Right cardiac atrium (tissue), 5 donors: ENCODE measurements around the gene RPTOR. TPM values are rescaled to one million over a fixed set of nuclear protein-coding genes. Genes with fewer than 3 reads are reported as not detected.
"Not testable (repeated sequence)": the region's sequence is repeated elsewhere in the genome, so short reads cannot be mapped to it uniquely, and the experiment has no call there.

Experiments used
- ATAC-seq, 2 donors: fragments of 200-7000 bp; cut with Tn5 transposase; one replicate each; pipeline versions ENCODE4 v1.8.0 to v1.9.1; 2020; ENCODE audit warnings: moderate library complexity in 2 of 2, mild to moderate bottlenecking in 1 of 2
- DNase-seq, 3 donors: peaks; one replicate each; pipeline ENCODE4 v3.0.0-alpha.2; 2020
- H3K27ac ChIP-seq: one replicate; pipeline ENCODE4 v1.5.1; 2013; ENCODE audit warnings: mild to moderate bottlenecking, low read length, control low read depth, moderate library complexity
- H3K27me3 ChIP-seq: one replicate; pipeline ENCODE4 v1.6.1; 2013; ENCODE audit not compliant: control insufficient read depth, insufficient read depth
- H3K4me1 ChIP-seq: one replicate; pipeline ENCODE4 v1.6.1; 2013; ENCODE audit warnings: low read length; ENCODE audit not compliant: control insufficient read depth, insufficient read depth
- H3K4me3 ChIP-seq: one replicate; pipeline ENCODE4 v1.5.1; 2013; ENCODE audit warnings: low read length, control low read depth
- H3K9me3 ChIP-seq: one replicate; pipeline ENCODE4 v1.6.1; 2013; ENCODE audit warnings: low read length; ENCODE audit not compliant: control insufficient read depth
- WGBS: extraction: QIAGEN DNeasy Blood & Tissue Kit; methylation state at CpG from one replicate; pipeline ENCODE4 v1.1.7; 2013; 5-methylcytosine and 5-hydroxymethylcytosine counted together
- intact Hi-C, 4 donors: fragments of 100-400 bp; cut with DNase I; formaldehyde crosslinking; loops; one replicate each; pipeline versions ENCODE4 v1.11.0 to v1.14.0; 2022 to 2023
- polyA plus RNA-seq: library from polyadenylated mRNA; stranded (reverse); fragments of 200-250 nt; gene quantifications from one replicate; pipeline ENCODE4 v1.2.3, GENCODE V29; 2013
- total RNA-seq, 4 donors: library from RNA; stranded (reverse); fragmentation: NEBNext Ultra II Directional; extraction: Animal tissue kit (Norgen Biotek cat#: 25700); gene quantifications; one replicate each; pipeline ENCODE4 v1.2.1, GENCODE V29; 2021
- donor health status: healthy with polysubstance abuse.
- donor health status: DM: no; HTN: yes; CAD: no.
- donor health status: DM: no; HTN: no; CAD: no.
- donor health status: DM: no; HTN: yes; CAD: no; lungs with severe emphysema.
- donor health status: DM: yes; HTN: yes; CAD: no.

Gene RPTOR
- total and polyA plus RNA-seq, 5 donors: 15.2 to 27.0 (median 25.3) TPM

DNA sequence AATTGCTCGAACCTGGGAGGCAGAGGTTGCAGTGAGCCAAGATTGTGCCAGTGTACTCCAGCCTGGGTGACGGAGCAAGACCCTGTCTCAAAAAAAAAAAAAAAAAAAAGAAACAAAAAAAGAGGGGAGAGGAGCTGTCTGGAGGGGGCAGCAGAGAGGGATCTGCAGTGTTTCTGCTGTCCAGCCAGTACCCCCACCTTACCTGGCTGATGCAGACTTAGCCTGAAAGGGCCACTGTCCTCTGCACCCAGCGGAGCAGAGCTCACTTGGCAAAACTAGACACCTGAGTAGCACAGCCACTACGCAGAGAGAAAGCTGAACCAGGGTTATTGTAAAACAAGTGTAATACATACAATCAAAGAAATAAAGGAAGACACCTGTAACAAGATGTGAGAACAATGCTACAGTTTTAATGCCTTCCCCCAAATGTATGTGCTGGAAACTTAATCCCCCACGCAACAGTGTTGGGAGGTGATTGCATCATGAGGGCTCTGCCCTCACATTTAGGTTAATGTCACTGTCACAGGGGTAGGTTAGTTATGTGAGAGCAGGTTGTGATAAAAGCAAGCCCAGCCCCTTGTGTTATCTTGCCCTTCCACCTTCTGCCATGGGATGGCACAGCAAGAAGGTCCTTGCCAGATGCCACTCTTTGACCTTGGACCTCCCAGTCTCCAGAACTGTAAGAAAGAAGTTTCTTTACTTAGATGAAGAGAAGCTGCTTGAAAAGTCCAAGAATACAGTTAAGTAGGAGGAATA is 211.2 kb downstream of the RPTOR start:
- intact Hi-C loops: no loop called here
- DNase-seq: no peak
- no peak for ATAC-seq
- no peak overlapping the region for H3K27ac ChIP-seq
- H3K4me1 ChIP-seq: no peaks in the 10 kb centered on the region
- no peaks in the 10 kb centered on the region for H3K27me3 ChIP-seq
- H3K9me3 ChIP-seq: no peaks in the 10 kb centered on the region
- no peak overlapping the region for H3K4me3 ChIP-seq
- WGBS: 98% methylated on average over 5 of the region's 5 CpGs

DNA sequence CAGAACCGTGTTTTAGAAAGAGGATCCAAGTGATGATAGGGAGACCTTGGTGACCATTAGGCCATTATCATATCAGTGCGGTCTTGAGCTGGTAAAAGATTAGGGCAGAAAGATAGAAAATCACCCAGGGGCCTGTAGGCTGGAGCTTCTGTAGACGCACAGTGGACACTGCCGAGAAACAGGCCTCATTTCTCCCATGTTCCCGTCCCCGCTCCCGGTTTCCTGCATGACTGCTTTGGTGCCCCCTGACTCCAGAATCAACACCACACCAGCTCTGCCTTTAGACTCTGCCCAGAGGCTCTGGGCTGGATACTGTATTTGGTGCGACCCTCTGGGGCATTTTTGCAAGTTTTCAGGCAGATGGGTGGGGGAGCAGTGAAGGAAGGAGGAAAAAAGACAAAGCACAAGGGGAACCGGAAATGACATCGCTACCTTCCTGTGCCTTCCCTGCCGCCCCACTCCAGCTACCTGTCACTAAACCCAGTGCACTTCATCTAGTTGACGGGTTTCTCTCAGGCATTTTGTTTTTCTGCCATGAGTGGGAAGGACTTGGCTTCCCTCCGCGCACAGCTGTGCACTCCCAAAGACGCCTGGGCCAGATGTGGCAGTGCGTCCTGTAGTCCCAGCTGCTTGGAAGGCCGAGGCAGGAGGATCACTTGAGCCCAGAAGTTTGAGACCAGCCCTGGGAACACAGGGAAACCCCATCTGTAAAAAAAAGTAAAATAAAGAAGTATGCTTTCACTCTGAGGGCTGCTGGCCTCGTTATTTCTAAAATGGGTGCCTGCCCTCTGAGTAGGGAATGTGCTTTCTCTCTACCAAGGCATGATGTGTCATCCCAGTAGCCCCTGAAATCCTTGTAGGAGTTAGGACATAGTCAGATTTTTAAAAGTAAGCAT is 214.1 kb downstream of the RPTOR start:
- ATAC-seq: peak; percentile 34 to 53
- intact Hi-C loops: no loop called here
- DNase-seq: peak in 1 of 3 donors; percentile 81
- Histone ChIP-seq H3K9me3 (no peaks in the 10 kb centered on the region), H3K4me1 (no peaks in the 10 kb centered on the region), H3K4me3 (no peak overlapping the region), H3K27ac (no peak overlapping the region), H3K27me3 (no peaks in the 10 kb centered on the region)
- WGBS: 75% methylated on average over 18 of the region's 18 CpGs

DNA sequence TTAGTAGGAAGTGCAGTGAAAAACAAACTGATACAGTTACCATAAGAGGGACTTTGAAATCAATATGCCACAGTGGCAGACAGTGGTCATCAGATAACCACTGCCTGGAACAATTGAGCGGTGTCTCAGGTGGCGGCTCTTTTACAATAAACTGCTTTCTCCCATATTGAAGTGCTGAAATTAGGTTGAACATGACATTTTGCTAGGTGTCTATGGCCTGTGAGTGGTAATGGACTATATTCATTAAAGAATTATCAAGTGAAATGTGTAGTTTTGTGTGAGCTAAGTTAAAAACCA is 214.7 kb downstream of the RPTOR start:
- 97% methylated on average over 2 of the region's 2 CpGs for WGBS
- ATAC-seq (no peak), DNase-seq (no peak)
- Histone ChIP-seq H3K9me3 (no peaks in the 10 kb centered on the region), H3K4me3 (no peak overlapping the region), H3K4me1 (no peaks in the 10 kb centered on the region), H3K27ac (no peak overlapping the region), H3K27me3 (no peaks in the 10 kb centered on the region)
- intact Hi-C loops: no loop called here

DNA sequence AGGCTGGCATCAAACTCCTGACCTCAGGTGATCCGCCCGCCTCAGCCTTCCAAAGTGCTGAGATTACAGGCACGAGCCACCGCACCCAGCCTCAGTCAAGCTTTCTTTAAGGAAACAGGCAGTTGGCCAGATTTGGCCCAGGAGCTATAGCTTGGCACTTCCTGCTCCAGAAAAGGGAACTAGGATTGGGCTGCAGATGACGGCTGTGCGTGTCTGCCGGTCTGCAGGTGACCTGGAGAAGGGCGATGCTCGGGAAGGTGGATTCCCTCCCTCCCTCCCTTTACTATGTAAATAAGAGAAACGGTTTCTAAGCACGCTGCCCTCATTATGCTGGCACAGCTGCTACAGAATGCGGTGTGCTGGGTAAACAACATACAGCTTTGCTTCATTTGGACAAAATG is 215.9 kb downstream of the RPTOR start:
- Histone ChIP-seq H3K9me3 (no peaks in the 10 kb centered on the region), H3K27me3 (no peaks in the 10 kb centered on the region), H3K27ac (no peak overlapping the region), H3K4me1 (no peaks in the 10 kb centered on the region), H3K4me3 (no peak overlapping the region)
- 87% methylated on average over 12 of the region's 12 CpGs for WGBS
- intact Hi-C loops: no loop called here
- ATAC-seq: no peak
- no peak for DNase-seq

DNA sequence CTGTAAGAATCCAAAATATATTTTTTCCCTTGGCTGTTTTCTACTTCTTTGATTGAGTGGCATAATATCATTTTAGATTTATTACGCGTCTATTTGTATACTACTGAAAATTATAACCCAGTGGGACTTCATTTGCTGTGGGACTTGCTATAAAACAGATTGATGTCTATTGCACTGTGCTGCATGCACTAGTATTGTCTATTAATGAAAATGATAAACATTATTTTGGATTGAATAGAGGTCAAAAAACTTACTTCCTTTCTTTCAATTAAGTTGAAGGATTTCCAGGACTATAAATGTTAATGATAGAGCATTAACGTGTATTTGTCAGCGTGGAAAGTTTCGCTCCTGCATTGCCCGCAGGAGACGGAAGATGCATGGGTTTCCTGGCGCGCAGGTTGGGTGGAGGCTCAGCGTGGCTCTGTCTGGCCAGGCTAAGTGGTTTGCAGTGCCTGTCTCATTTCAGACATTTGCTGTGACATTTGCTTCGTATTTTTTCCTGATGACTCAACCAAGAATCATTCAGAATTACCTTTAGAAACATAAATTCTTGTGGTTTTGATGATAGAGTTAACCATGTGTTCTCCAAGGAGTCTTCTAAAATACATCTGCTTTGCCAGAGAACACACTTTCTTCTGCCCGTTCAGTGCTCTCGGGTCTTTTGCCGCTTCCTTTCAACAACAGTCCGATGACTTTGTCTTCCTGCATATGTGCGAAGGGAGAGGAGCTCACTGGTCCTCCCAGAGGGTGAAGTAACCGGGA is 216.7 kb downstream of the RPTOR start:
- intact Hi-C loops: no loop called here
- Histone ChIP-seq H3K27ac (no peak overlapping the region), H3K27me3 (no peaks in the 10 kb centered on the region), H3K4me1 (no peaks in the 10 kb centered on the region), H3K4me3 (no peak overlapping the region), H3K9me3 (no peaks in the 10 kb centered on the region)
- DNase-seq (no peak), ATAC-seq (peak in 1 of 2 donors; percentile 66)
- WGBS: 65% methylated on average over 17 of the region's 17 CpGs

DNA sequence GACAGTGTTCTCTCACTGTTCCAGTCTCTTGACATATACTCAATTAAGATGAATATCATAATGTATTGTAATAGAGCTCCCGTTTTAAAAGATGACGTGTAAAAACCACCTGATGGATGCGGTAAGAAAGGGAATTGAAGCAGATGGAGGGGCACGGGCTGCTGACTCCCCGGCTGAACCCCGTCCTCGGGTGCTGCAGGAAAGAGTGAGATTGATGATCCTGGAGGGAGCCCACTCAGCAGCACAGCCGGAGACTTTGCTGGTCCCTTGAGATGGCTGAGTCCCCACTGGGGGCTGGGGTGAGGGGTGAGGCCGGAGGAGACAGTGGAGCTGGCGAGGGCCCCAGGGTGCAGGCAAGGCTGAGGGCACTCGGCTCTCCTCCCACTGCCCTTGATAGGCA is 217.4 kb downstream of the RPTOR start:
- no peak overlapping the region for H3K27ac ChIP-seq
- H3K9me3 ChIP-seq: no peaks in the 10 kb centered on the region
- ATAC-seq (no peak), DNase-seq (no peak)
- no peak overlapping the region for H3K4me3 ChIP-seq
- WGBS: 89% methylated on average over 11 of the region's 11 CpGs
- intact Hi-C loops: no loop called here
- H3K4me1 ChIP-seq: no peaks in the 10 kb centered on the region
- no peaks in the 10 kb centered on the region for H3K27me3 ChIP-seq

DNA sequence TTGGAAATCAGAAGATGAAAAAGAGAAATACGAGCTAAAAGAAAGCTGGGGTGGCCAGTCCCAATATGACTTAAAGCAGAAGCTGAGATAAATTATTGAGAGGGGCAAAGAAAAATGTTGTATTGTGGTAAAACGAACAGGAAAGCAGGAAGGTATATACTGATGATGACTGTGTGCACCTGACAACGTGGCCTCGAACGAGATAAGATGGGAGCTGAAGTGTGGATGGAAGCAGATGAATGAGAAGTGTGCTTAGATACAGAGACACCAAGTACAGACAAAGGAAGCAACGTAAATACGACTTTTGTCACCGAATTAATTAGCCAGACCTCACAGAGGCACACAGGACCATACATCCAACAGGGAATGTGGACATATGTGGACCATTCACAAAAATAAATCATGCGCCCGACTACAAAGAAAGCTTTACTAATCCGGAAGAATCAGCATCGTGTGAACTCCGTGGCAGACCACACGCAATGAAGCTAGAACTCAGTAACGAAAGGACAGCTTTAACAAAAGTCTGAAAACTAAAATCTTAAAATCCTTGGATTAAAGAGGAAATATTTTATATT is 218.7 kb downstream of the RPTOR start:
- 85% methylated on average over 15 of the region's 15 CpGs for WGBS
- intact Hi-C loops: no loop called here
- no peak for DNase-seq
- no peak overlapping the region for H3K27ac ChIP-seq
- no peak for ATAC-seq
- H3K9me3 ChIP-seq: no peaks in the 10 kb centered on the region
- H3K4me3 ChIP-seq: no peak overlapping the region
- H3K27me3 ChIP-seq: no peaks in the 10 kb centered on the region
- no peaks in the 10 kb centered on the region for H3K4me1 ChIP-seq

DNA sequence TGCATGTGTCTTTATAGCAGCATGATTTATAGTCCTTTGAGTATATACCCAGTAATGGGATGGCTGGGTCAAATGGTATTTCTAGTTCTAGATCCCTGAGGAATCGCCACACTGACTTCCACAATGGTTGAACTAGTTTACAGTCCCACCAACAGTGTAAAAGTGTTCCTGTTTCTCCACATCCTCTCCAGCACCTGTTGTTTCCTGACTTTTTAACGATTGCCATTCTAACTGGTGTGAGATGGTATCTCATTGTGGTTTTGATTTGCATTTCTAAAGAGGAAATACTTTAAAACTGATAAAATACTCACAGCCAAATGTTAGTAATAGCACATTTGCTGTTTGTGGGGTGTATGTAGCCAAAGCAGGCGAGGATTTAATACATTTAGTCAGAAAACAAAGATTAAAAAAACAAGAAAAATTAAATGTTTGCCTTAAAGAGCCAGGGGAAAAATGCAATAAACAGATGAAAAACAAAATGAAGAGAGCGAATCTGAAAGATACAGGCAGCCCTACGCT is 220.0 kb downstream of the RPTOR start:
- H3K4me3 ChIP-seq, H3K27me3 ChIP-seq, H3K9me3 ChIP-seq, DNase-seq, H3K27ac ChIP-seq, intact Hi-C loops, H3K4me1 ChIP-seq, ATAC-seq: not testable (repeated sequence)
- 81% methylated on average over 4 of the region's 5 CpGs for WGBS

DNA sequence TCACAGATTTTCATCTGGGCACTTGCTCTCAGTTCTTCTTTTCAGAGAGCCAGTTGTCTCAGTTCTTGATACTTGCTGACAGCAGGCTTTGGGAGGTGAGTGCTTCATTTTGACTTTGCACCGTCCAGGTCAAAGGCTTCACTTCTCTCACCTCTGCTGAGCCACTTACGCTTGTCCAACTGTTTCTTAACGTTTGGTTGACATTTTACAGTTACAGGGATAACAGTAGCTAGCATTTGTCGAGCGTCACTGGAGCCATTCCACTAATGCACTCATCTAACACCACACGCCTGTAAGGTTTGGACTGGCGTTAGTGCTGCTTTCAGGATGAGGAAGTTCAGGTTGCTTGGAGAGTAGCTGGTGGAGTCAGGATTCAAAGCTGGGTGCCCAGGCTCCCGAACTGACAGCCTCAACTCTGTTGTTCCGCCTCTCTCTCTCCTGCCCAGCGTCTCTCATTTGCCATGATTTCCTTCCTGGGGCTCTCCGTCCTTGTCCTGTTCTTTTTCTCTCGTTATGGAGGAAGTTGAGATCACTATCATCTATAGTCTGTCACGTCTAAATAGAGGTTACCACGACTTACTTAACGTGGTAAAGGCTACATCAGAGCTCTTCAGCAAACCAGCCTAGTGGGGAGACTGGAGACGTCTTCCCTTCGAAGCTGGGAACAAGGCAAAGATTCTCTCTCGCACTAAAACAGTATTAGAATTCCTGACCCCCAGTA is 220.8 kb downstream of the RPTOR start:
- intact Hi-C loops: no loop called here
- Histone ChIP-seq H3K4me3 (no peak overlapping the region), H3K9me3 (no peaks in the 10 kb centered on the region), H3K27ac (no peak overlapping the region), H3K4me1 (no peaks in the 10 kb centered on the region), H3K27me3 (no peaks in the 10 kb centered on the region)
- ATAC-seq (peak; percentile 63 to 68), DNase-seq (no peak)
- WGBS: 59% methylated on average over 18 of the region's 18 CpGs

DNA sequence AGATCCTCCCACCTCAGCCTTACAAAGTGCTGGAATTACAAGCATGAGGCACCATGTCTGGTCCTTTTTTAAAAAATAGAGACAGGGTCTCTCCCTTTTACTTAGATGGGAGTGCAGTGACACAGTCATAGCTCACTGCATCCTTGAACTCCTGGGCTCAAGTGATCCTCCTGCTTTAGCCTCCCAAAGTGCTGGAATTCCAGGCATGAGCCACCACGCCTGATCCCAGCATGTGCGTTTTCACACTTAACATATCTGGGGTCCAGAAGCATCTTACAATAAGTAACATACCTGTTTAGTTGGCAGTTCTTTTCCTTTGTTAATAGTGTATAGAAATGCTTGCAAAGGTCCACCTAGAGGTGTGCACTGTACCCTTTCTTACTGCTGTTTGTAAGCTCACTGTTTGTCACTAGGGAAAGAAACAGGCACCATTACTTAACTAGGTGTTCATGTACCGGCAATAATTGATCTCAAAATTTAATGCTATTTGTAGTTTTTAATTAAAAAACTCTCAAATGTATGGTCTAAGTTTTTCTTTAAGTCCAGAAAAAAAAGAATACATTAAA is 221.7 kb downstream of the RPTOR start:
- Histone ChIP-seq H3K27ac (no peak overlapping the region), H3K4me1 (no peaks in the 10 kb centered on the region), H3K9me3 (no peaks in the 10 kb centered on the region), H3K27me3 (no peaks in the 10 kb centered on the region), H3K4me3 (no peak overlapping the region)
- 97% methylated on average over 3 of the region's 3 CpGs for WGBS
- DNase-seq (no peak), ATAC-seq (no peak)
- intact Hi-C loops: no loop called here
